GM11168 (cell line): Measurements from ENCODE around the gene MMP8.

ENCODE experiments used
- in situ Hi-C: fragments of 300-500 bp; cut with MboI; formaldehyde crosslinking; loops from one replicate; pipeline ENCODE4 v1.12.0; 2022; ENCODE audit warnings: low sequenced_read_pairs; ENCODE audit not compliant: unreplicated experiment

The MMP8 gene

DNA sequence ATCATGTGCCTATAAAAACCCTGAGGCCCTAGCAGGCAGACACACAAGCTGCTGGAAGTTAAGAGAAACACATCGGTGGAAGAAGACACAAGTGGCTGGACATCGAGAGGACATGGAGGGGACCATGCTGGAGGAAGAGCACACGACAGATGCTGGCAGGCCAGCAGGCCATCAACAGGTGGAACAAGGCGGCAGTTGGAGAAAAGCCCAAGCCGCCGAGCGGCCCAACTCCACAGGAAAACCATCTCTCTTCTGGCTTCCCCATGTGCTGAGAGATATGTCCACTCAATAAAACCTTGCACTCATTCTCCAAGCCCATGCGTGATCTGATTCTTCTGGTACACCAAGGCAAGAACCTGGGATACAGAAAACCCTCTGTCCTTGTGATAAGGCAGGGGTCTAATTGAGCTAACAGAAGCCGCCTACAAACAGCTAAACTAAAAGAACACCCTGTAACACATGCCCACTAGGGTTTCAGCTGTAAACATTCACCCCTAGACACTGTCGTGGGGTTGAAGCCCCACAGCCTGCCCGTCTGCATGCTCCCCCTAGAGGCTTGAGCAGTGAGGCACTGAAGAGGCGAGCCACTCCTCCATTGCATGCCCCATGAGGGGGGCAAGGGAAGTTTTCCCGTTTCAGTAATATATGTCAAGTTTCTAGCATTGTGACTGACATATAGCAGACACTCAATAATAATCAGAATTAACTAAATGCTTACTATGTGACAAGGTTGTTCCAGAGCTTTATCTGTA lies 60.6 kb downstream of the MMP8 start:
- in situ Hi-C loops = no loop called here

DNA sequence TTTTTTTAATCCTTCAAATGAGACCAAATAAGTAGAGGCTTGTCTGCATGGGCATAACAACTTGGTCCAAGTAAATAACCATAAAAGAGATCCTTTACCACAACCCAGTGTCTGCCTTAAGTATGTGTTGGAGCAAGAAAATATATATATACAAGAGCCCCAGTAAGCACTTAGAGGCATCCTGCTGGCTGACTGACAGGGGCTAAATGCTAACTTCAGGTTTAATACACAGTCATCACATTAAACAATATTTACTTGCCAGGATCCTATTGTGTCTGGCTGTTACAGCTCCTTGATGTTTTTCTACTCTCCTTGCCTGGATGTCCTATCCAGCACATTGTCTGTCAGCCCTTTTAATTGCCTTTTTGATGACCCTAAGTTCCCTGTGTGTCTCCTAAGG lies 62.1 kb downstream of the MMP8 start:
- in situ Hi-C loops = no loop called here
